MCF 10A (cell line): ENCODE results near the gene CSNK2A2. TPM values are rescaled to one million over a fixed set of nuclear protein-coding genes. Genes with fewer than 3 reads are reported as not detected.

Experiments used
- BruUV-seq: library from RNA; stranded (reverse); fragments of 400-500 nt; replicated peaks from 2 replicates; lab custom pipeline; 2021; lab: Mats Ljungman, UMichigan
- CTCF ChIA-PET: fragments of 300-600 bp; sonication (Branson Sonifier 250); formaldehyde crosslinking; extraction: SDS; loops from one replicate; lab custom pipeline; 2021; ENCODE audit warnings: antibody characterized with exemption, inconsistent platforms; lab: Yijun Ruan, JAX
- POLR2A ChIA-PET: fragments of 300-600, 350-650 bp; sonication (Branson Sonifier 250); formaldehyde crosslinking; extraction: SDS; loops from one replicate; lab custom pipeline; 2020; ENCODE audit warnings: antibody characterized with exemption, inconsistent platforms; lab: Yijun Ruan, JAX
- DNase-seq: peaks from one replicate; pipeline ENCODE4 v3.0.0-alpha.2; 2018; ENCODE audit not compliant: unreplicated experiment
- H3K27ac Mint-ChIP-seq: one replicate; pipeline ENCODE4 v1.8.0; 2022; ENCODE audit warnings: mild to moderate bottlenecking, low read depth, mixed read lengths; ENCODE audit not compliant: unreplicated experiment
- H3K27me3 Mint-ChIP-seq: one replicate; pipeline ENCODE4 v1.8.0; 2022; ENCODE audit warnings: mixed read lengths; ENCODE audit not compliant: insufficient read depth, unreplicated experiment
- H3K36me3 Mint-ChIP-seq: one replicate; pipeline ENCODE4 v1.8.0; 2022; ENCODE audit warnings: mild to moderate bottlenecking, moderate library complexity, mixed read lengths; ENCODE audit not compliant: insufficient read depth, unreplicated experiment
- H3K4me1 Mint-ChIP-seq: one replicate; pipeline ENCODE4 v1.8.0; 2022; ENCODE audit warnings: mixed read lengths; ENCODE audit not compliant: insufficient read depth, unreplicated experiment
- H3K4me3 Mint-ChIP-seq: one replicate; pipeline ENCODE4 v1.8.0; 2022; ENCODE audit warnings: mild to moderate bottlenecking, moderate library complexity, mixed read lengths; ENCODE audit not compliant: unreplicated experiment
- H3K9me3 Mint-ChIP-seq: one replicate; pipeline ENCODE4 v1.8.0; 2022; ENCODE audit warnings: mixed read lengths; ENCODE audit not compliant: unreplicated experiment
- CTCF ChIP-seq: fragments of 200-600 bp; IDR thresholded peaks from one replicate; pipeline ENCODE4 v1.8.0; 2022; ENCODE audit warnings: antibody characterized with exemption, mild to moderate bottlenecking; ENCODE audit not compliant: unreplicated experiment
- intact Hi-C: fragments of 100-400 bp; cut with micrococcal nuclease; formaldehyde crosslinking; loops from 2 replicates; pipeline ENCODE4 v1.14.1; 2022
- total RNA-seq: library from RNA; stranded (reverse); gene quantifications from 2 replicates; pipeline ENCODE4 v1.2.3, GENCODE V29; 2022

The CSNK2A2 gene
- total RNA-seq, 1 experiment from 2014 or later: 97.2 TPM

DNA sequence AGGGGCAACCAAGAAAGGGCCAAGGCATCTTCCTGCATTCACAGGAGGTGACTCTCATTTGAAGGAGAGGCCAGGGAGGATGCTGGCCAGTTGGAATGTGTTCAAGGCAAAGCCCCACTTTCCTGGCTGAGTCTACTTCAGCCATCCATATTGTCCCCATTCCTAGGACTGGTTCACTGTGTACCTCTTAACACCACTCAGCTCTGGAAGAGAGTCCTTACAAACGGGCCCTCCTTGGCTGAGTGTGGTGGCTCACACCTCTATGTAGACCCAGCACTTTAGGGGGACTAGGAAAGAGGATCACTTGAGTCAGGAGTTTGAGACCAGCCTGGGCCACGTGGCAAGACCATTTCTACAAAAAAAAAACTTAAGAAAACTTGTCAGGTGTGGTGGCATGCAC lies 40.7 kb downstream of the CSNK2A2 start:
- ChIA-PET CTCF (interaction anchor here (0.6 to 0.7 kb wide), 2 partner anchors 153 to 243 kb away, joined by 3 read pairs; no protein-coding TSS in a partner anchor), POLR2A (interaction anchor here (1.1 kb wide), 2 partner anchors 10 to 26 kb away, joined by 3 to 4 read pairs; no protein-coding TSS in a partner anchor)
- H3K4me1 Mint-ChIP-seq: no peaks in the 10 kb centered on the region
- peaks cover 14% of the 10 kb centered on the region for H3K36me3 Mint-ChIP-seq
- no peak overlapping the region for H3K27ac Mint-ChIP-seq
- no peaks in the 10 kb centered on the region for H3K9me3 Mint-ChIP-seq
- no TSS peak for BruUV-seq
- DNase-seq: no peak
- intact Hi-C loops: no loop called here
- TF ChIP-seq CTCF: no peak
- H3K4me3 Mint-ChIP-seq: no peak overlapping the region
- no peaks in the 10 kb centered on the region for H3K27me3 Mint-ChIP-seq

DNA sequence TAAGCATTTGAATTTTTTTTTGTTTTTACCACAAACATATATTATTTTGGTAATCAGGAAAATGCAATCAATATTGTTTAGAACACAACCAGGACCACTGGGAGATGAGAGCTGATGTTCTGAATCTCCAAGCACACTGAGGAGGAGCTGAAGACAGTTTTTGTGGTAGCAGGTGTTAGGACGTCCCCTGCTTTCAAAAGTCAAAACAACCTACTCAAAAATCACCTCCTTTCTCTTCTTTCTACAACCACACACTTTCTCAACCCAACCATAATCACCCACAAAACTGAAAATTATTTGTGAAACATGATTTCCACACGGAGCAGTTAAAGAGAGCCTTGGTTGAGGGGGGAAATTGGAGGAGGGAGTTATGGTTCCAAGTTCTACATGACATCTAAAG lies 42.1 kb downstream of the CSNK2A2 start:
- no peak for TF ChIP-seq CTCF
- CTCF ChIA-PET: no interaction called here
- BruUV-seq: no TSS peak

DNA sequence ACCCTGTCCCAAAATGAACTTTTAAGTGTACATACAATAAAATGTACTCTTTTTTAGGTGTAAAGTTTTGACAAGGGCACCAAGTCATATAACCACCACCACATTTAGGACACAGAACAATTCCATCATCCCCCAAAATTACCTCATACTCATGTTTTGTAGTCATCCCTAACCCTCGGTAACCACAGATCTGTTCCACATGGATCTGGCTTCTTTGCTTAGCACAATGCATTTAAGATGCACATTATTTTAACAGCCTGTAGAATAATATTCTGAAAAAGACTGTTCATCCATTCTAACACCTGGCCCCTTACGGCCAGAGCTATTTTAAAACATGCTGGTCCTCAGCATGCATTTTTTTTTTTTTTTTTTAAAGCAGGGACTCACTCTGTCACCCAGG lies 43.6 kb downstream of the CSNK2A2 start:
- H3K4me1 Mint-ChIP-seq: no peaks in the 10 kb centered on the region
- no peak for DNase-seq
- no peak for TF ChIP-seq CTCF
- no peaks in the 10 kb centered on the region for H3K27me3 Mint-ChIP-seq
- H3K27ac Mint-ChIP-seq: no peak overlapping the region
- H3K4me3 Mint-ChIP-seq: no peak overlapping the region
- H3K9me3 Mint-ChIP-seq: no peaks in the 10 kb centered on the region
- H3K36me3 Mint-ChIP-seq: peaks cover 4% of the 10 kb centered on the region
- CTCF ChIA-PET: interaction anchor here (0.6 to 1.0 kb wide), 2 partner anchors 9 to 262 kb away, joined by 4 to 5 read pairs; no protein-coding TSS in a partner anchor
- POLR2A ChIA-PET: interaction anchor here (3.1 kb wide), 1 partner anchor 25 kb away, joined by 12 read pairs; the partner anchor contains the start of gene CFAP20
- BruUV-seq: no TSS peak
- intact Hi-C loops: no loop called here

More for the DNA sequence above, 42.1 kb downstream of the CSNK2A2 start:
- H3K4me3 Mint-ChIP-seq: no peak overlapping the region
- POLR2A ChIA-PET: interaction anchor here (0.6 to 1.5 kb wide), 2 partner anchors 26 to 201 kb away, joined by 3 to 4 read pairs; partner anchors contain the start of gene CFAP20
- H3K4me1 Mint-ChIP-seq: no peaks in the 10 kb centered on the region
- H3K27me3 Mint-ChIP-seq: no peaks in the 10 kb centered on the region
- no peak overlapping the region for H3K27ac Mint-ChIP-seq
- intact Hi-C loops: no loop called here
- H3K9me3 Mint-ChIP-seq: no peaks in the 10 kb centered on the region
- no peak for DNase-seq
- peaks cover 5% of the 10 kb centered on the region for H3K36me3 Mint-ChIP-seq

DNA sequence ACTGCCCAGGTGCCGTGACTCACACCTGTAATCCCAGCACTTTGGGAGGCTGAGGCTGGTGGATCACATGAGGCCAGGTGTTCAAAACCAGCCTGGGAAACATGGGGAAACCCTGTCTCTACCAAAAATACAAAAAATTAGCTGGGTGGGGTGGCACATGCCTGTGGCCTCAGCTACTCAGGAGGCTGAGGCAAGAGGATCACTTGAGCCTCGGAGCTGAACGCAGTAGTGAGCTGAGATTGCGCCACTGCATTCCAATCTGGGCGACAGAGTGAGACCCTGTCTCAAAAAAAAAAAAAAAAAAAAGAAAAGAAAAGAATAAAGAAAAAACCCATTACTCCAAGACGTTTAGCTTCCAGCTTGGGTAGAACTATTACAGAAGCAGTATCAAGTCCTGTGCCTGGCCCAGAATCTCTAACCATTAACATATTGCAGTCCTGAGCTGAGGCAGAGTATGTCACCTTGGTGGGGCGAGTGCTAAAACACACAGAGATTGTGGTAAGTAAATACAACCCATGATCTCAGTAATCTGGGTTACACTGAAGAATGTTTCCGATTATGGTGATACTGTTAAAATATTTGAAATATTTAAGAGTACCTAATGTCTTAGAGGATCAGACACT lies 45.5 kb downstream of the CSNK2A2 start:
- BruUV-seq: no TSS peak
- no peaks in the 10 kb centered on the region for H3K36me3 Mint-ChIP-seq
- POLR2A ChIA-PET: interaction anchor here (3.1 kb wide), 1 partner anchor 23 kb away, joined by 12 read pairs; the partner anchor contains the start of gene CFAP20

More for the DNA sequence above, 45.5 kb downstream of the CSNK2A2 start:
- no peak overlapping the region for H3K4me3 Mint-ChIP-seq
- H3K27ac Mint-ChIP-seq: no peak overlapping the region
- no peak for DNase-seq
- CTCF ChIA-PET: interaction anchor here (0.6 kb wide), 1 partner anchor 23 kb away, joined by 4 read pairs; no protein-coding TSS in a partner anchor
- H3K4me1 Mint-ChIP-seq: no peaks in the 10 kb centered on the region
- intact Hi-C loops: no loop called here
- no peaks in the 10 kb centered on the region for H3K27me3 Mint-ChIP-seq
- no peak for TF ChIP-seq CTCF
- no peaks in the 10 kb centered on the region for H3K9me3 Mint-ChIP-seq
